SKM-1 (cell line): ENCODE measurements around the gene PACC1.
"Not testable (repeated sequence)": the region's sequence is repeated elsewhere in the genome, so short reads cannot be mapped to it uniquely, and the experiment has no call there.

Source experiments
- DNase-seq: peaks from one replicate; lab custom pipeline; 2025; ENCODE audit not compliant: unreplicated experiment; lab: John Stamatoyannopoulos, UW

Gene PACC1

DNA sequence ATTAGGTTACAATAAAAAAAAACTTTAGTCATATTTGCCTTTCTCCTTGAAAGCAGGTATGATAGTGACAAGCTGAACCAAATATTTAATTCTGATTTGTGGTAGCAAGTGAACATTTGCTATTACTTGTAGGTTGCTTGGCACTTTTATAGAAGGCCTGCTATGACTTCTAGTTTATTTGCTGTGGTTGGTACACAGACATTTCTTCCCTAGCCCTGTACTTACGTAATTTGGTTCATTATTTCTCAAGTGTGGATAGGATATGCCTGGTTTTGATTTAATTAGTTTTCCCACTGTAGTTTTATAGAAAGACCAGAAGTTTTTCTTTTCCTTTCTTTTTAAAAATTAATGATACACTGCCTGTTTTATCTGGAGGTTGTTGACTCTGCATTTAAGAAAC is 73.6 kb downstream of the PACC1 start:
- no peak for DNase-seq

DNA sequence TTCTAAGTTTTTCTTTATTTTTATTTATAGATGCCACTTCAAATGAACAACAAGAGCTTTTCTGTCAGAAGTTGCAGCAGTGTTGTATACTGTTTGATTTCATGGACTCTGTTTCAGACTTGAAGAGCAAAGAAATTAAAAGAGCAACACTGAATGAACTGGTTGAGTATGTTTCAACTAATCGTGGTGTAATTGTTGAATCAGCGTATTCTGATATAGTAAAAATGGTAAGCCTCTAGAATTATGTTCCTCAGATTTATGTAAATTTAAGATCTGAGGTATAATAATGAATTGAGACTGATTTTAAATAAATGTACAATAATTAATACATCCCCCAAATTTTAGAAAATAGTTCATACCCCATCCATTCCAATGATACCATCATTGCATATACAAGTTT is 85.6 kb downstream of the PACC1 start:
- no peak for DNase-seq

DNA sequence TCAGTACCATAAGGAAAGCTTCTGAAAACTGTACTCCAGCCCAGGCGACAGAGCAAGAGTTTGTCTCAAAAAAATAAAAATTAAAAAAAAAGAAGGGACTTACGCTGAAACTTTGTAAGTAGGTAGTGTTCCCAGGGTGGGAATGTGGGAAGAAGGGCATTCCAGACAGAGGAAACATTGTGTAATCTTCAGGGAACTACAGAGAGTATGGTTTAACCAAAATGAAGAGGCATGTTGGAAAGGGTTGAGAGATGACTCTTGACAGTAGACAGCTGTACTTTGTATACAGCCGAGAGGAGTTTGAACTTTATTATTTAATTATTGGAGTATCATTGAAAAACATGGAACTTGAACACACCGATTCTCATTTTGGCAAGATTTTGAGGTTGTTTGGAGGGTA is 86.4 kb downstream of the PACC1 start:
- DNase-seq = no peak

DNA sequence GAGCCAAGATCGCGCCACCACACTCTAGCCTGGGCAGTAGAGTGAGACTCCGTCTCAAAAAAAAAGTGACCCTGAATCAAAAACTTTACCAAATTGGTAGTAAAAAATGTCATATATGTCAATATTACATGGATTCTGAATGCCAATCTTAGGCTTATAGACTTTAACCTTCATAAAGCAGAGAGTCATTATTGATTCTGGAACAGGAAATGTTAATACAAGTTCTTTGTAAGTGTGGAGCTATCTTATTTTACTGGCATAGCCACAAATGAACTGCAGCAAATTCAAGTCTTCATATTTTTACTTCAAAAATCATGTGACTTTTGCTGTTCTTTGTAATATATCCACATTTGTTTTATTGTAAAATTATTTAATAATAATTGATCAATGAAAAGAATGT is 88.1 kb downstream of the PACC1 start:
- DNase-seq = no peak

DNA sequence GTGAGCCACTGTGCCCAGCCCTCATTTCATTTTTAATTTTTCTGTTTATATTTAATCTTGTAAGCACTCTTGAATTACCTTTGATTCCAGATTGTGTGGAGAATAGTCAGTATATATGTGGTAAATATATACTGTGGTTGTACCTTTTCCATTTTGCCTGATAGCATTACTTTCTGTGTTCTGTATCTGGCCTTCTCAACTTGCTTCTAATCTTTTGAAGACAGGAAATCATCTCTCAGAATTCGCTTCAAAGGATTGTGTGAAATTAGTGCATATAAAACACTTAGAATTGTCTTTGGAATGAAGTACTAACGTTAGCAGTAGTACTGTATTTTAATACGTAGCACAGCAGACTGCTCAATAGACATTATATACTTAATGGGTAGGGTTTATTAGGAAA is 91.6 kb downstream of the PACC1 start:
- DNase-seq = no peak

DNA sequence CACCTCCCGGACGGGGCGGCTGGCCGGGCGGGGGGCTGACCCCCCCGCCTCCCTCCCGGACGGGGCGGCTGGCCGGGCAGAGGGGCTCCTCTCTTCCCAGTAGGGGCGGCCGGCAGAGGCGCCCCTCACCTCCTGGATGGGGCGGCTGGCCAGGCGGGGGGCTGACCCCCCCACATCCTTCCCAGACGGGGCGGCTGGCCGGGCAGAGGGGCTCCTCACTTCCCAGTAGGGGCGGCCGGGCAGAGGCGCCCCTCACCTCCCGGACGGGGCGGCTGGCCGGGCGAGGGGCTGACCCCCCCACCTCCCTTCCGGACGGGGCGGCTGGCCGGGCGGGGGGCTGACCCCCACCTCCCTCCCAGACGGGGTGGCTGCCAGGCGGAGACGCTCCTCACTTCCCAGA is 93.7 kb downstream of the PACC1 start:
- not testable (repeated sequence) for DNase-seq

DNA sequence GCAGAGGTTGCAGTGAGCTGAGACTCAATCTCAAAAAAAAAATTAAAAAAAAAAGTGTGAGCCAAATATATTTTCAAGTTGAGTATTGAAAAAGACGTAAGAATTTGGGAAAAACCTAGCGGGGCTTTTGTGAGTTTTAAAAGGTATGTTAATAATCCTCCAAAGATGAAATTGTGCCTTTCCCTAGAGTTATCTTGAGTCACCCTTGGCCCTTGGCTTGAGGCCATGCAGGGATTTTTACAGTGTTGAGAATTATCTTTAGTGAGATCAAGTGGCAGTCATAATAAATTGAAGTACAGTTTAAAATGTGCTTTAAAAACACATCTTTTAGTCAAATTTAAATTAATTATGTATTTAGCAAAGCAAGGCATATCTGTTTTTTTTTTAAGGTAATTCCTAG is 96.8 kb downstream of the PACC1 start:
- DNase-seq = no peak

DNA sequence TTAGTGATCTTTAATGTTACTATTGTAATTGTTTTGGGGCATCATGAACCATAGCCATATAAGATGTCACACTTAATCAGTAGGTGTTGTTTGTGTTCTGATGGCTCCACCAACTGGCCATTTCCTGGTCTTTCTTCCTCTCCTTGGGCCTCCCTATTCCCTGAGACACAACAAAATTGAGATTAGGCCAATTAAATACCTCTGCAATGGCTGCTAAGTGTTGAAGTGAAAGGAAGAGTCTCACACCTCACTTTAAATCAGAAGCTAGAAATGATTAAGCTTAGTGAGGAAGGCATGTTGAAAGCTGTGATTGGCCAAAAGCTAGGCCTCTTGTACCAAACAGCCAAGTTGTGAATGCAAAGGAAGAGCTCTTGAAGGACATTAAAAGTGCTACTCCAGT is 98.8 kb downstream of the PACC1 start:
- no peak for DNase-seq

DNA sequence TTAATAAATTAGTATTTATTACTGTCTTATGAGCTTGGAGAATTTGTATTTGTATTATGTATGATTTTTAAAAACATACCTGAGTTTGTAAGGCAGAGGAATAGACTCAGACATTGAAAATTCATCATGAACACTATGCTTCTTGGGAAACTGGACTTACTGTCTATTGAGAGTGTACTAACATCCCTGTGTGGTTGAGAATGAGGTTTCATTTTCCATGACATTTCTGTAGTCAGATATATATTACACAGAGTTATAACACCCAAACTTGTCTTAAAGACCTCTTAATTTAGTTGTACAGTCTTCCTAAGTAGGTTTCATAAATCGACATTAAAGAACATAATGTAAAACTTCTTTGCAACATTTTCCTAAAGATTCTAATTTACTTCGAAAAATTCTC is 99.5 kb downstream of the PACC1 start:
- no peak for DNase-seq
